HCT116 (cell line): Measurements from ENCODE around the gene TPT1.

Experiments
- CEBPB ChIP-seq: IDR thresholded peaks from 2 replicates; pipeline ENCODE4 v1.6.1; 2012; ENCODE audit warnings: low read depth
- CTCF ChIP-seq, 3 experiments: fragments of 200-600 bp in 1 of 3; sonication (generic) in 1 of 3; IDR thresholded peaks in 2 of 3; conservative IDR thresholded peaks in 1 of 3; 2 replicates each; pipeline ENCODE4 v1.5.1; 2012 to 2017; ENCODE audit warnings: low read depth in 2 of 3, low read length in 2 of 3, antibody characterized with exemption in 1 of 3, borderline replicate concordance in 1 of 3, control low read depth in 1 of 3, mild to moderate bottlenecking in 1 of 3, mixed read lengths in 1 of 3, mixed run types in 1 of 3, moderate library complexity in 1 of 3; ENCODE audit not compliant: insufficient read depth in 1 of 3
- MAX ChIP-seq: IDR thresholded peaks from 2 replicates; pipeline ENCODE4 v1.6.1; 2012
- POLR2A ChIP-seq: IDR thresholded peaks from 2 replicates; pipeline ENCODE4 v1.7.0; 2011; ENCODE audit warnings: borderline replicate concordance; ENCODE audit not compliant: insufficient read depth, insufficient read length; ENCODE audit errors: extremely low read depth
- POLR2AphosphoS5 ChIP-seq: IDR thresholded peaks from 2 replicates; pipeline ENCODE4 v1.6.1; 2011; ENCODE audit warnings: mild to moderate bottlenecking, low read depth, low read length, moderate library complexity
- REST ChIP-seq: IDR thresholded peaks from 2 replicates; pipeline ENCODE4 v1.6.1; 2012; ENCODE audit warnings: low read depth
- SIN3A ChIP-seq: IDR thresholded peaks from 2 replicates; pipeline ENCODE4 v1.6.1; 2012; ENCODE audit warnings: low read depth
- SP1 ChIP-seq: IDR thresholded peaks from 2 replicates; pipeline ENCODE4 v1.6.1; 2012; ENCODE audit warnings: low read depth
- SRF ChIP-seq: IDR thresholded peaks from 2 replicates; pipeline ENCODE4 v1.6.1; 2012; ENCODE audit warnings: low read depth
- YY1 ChIP-seq: IDR thresholded peaks from 2 replicates; pipeline ENCODE4 v1.6.1; 2011; ENCODE audit warnings: low read length, low read depth, moderate library complexity, mild to moderate bottlenecking; ENCODE audit not compliant: insufficient replicate concordance; ENCODE audit errors: extremely low read depth

GRCh38 chr13:45297456-45298205 is 43.4 kb downstream of the TPT1 start:
- TF ChIP-seq POLR2AphosphoS5 (no peak), SIN3A (no peak), POLR2A (no peak), CTCF (IDR thresholded peaks at IDR 0.05 in 2 of 3, conservative IDR thresholded peaks at IDR 0.05 in 1 of 3; ENCODE audit: borderline replicate concordance in 1 of 3, insufficient read depth in 1 of 3, low read depth in 2 of 3, low read length in 2 of 3) (no peak), YY1 (no peak), SRF (no peak), CEBPB (no peak), MAX (no peak), SP1 (no peak), REST (no peak)
